ENCODE results near the gene SPATA7. TPM values are rescaled to one million over a fixed set of nuclear protein-coding genes. Genes with fewer than 3 reads are reported as not detected.

SPATA7 gene
- 3.1 to 4.8 TPM (median 4.5 TPM) in 5 replicates for total RNA-seq (2022; extraction: Qiagen RNA extraction; ENCODE audit: low read depth)

GRCh38 chr14:88385212-88386101 lies at the start of gene SPATA7:
TSS of gene SPATA7 (plus strand) at chr14:88385657. CDS start at chr14:88385819, 162 bp downstream.

Other genes with a start within 250 kb of the SPATA7 start
- gene KCNK10, start 62.4 kb upstream of the SPATA7 start, total RNA-seq (2022; extraction: Qiagen RNA extraction; ENCODE audit: low read depth) = not detected in 5 replicates
- 8.1 to 8.9 TPM (median 8.5 TPM) in 5 replicates for gene PTPN21, start 169.3 kb downstream of the SPATA7 start, total RNA-seq (2022; extraction: Qiagen RNA extraction; ENCODE audit: low read depth)
- gene ZC3H14, start 177.4 kb downstream of the SPATA7 start, total RNA-seq (2022; extraction: Qiagen RNA extraction; ENCODE audit: low read depth) = 58.7 to 66.0 TPM (median 65.4 TPM) in 5 replicates

Data from A549 treated with CpdA at 1 μM for 4 hours (cell line).